Breast epithelium (tissue), 4 donors: ENCODE results near the gene MBD3L4. TPM values are rescaled to one million over a fixed set of nuclear protein-coding genes. Genes with fewer than 3 reads are reported as not detected.
"Not testable (repeated sequence)": the region's sequence is repeated elsewhere in the genome, so short reads cannot be mapped to it uniquely, and the experiment has no call there.

Source experiments
- DNase-seq, 2 donors: peaks; one replicate each; pipeline ENCODE4 v3.0.0-alpha.2; 2019; ENCODE audit warnings: low spot score in 2 of 2
- H3K27ac ChIP-seq, 2 donors: fragments of 200-600 bp; sonication (generic) in 1 of 2; one replicate each; pipeline ENCODE4 v1.5.1; 2016 to 2019; ENCODE audit warnings: mild to moderate bottlenecking in 1 of 2
- H3K27me3 ChIP-seq, 2 donors: fragments of 200-600 bp; sonication (generic) in 1 of 2; one replicate each; pipeline versions ENCODE4 v1.5.1 to v1.6.0; 2017 to 2019; ENCODE audit warnings: control low read depth in 1 of 2, mild to moderate bottlenecking in 1 of 2
- H3K36me3 ChIP-seq: fragments of 200-600 bp; one replicate; pipeline ENCODE4 v1.5.1; 2019
- H3K4me1 ChIP-seq, 2 donors: fragments of 200-600 bp; sonication (generic); one replicate each; pipeline ENCODE4 v1.5.1; 2016 to 2019; ENCODE audit warnings: control low read depth in 1 of 2
- H3K4me3 ChIP-seq, 3 donors: fragments of 200-600 bp; sonication (generic); 1 replicate in 2 of 3; 2 replicates in 1 of 3; pipeline ENCODE4 v1.5.1; 2016 to 2019; ENCODE audit warnings: mild to moderate bottlenecking in 3 of 3, moderate library complexity in 2 of 3
- H3K9me3 ChIP-seq, 2 donors: fragments of 200-600 bp; sonication (generic) in 1 of 2; one replicate each; pipeline ENCODE4 v1.5.1; 2016 to 2019; ENCODE audit warnings: control low read depth in 1 of 2
- POLR2A ChIP-seq: fragments of 450-650 bp; IDR thresholded peaks from one replicate; pipeline ENCODE4 v1.6.1; 2016; ENCODE audit warnings: antibody characterized with exemption, mild to moderate bottlenecking, moderate library complexity
- POLR2AphosphoS5 ChIP-seq, 3 donors: sonication (generic); formaldehyde crosslinking; IDR thresholded peaks; one replicate each; pipeline ENCODE4 v1.6.1; 2017; ENCODE audit warnings: antibody characterized with exemption in 3 of 3
- intact Hi-C: fragments of 100-400 bp; cut with DNase I; formaldehyde crosslinking; loops from one replicate; pipeline ENCODE4 v1.15.1; 2023; ENCODE audit warnings: low total_unique reads
- total RNA-seq, 3 donors: library from RNA; depleted of rRNA; stranded (reverse); fragments of >200 nt; gene quantifications; one replicate each; pipeline ENCODE4 v1.1.0, GENCODE V29; 2016
- TF ChIP-seq, protein P1 (sequence below), 3 donors: fragments of 450-650 bp; IDR thresholded peaks; one replicate each; pipeline ENCODE4 v1.5.1; 2016 to 2017; ENCODE audit warnings: antibody characterized with exemption in 3 of 3, mild to moderate bottlenecking in 3 of 3, moderate library complexity in 3 of 3

The MBD3L4 gene
- total RNA-seq, 3 donors from 2014 or later = not detected

DNA sequence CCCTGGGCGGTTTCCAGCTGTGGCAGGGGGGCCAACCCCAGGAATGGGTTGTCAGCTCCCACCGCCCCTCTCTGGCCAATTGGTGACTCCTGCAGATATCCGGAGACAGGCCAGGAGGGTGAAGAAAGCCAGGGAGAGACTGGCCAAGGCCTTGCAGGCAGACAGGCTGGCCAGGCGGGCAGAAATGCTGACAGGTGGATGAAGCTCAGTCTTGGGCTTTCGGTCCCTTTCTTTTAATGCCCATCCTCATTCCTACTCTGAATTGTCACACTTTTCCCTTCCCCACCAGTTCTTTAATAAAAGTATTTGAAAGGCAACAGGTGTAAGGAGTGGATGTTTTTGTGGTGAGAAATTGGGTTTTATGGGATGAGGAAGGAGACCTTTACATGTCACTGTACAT, 11.4 kb upstream of the MBD3L4 start:
- DNase-seq, intact Hi-C loops: not testable (repeated sequence)

GRCh38 chr19:7049021-7049420, 9.0 kb upstream of the MBD3L4 start, which contains the start of gene MBD3L2:
Gene MBD3L2 (plus strand): TSS chr19:7049321. CDS start chr19:7049374, 53 bp downstream.
- H3K27ac ChIP-seq, intact Hi-C loops: not testable (repeated sequence)

More for the DNA sequence above, 11.4 kb upstream of the MBD3L4 start:
- not testable (repeated sequence) for H3K27me3 ChIP-seq, H3K36me3 ChIP-seq, H3K9me3 ChIP-seq, H3K27ac ChIP-seq, H3K4me3 ChIP-seq, H3K4me1 ChIP-seq

DNA sequence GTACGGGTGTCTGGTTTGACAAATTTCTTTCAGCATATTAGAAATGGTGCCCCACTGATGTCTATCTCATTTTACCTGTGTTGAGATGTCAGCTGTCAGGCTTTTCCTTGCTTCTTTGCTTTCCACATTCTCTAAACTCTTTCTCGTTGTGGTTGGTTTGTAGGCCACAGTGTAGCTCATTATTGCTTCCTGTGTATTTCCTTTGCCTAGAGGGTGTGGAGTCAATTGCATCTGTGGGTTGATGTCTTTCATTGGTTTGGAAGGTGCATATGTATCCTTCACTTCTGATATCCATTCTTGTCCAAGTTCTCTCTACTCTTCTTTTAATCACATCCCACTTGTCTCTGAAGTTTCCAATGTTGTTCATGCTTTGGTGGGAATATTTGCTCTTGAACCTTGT, 1.6 kb upstream of the MBD3L4 start:
- H3K27ac ChIP-seq, H3K9me3 ChIP-seq, intact Hi-C loops: not testable (repeated sequence)

More at GRCh38 chr19:7049021-7049420, 9.0 kb upstream of the MBD3L4 start, which contains the start of gene MBD3L2:
- H3K27me3 ChIP-seq, DNase-seq, H3K4me3 ChIP-seq, H3K9me3 ChIP-seq, H3K36me3 ChIP-seq, H3K4me1 ChIP-seq: not testable (repeated sequence)

GRCh38 chr19:7030278-7030677, 9.7 kb downstream of the MBD3L4 start, which contains the start of gene MBD3L5:
Gene MBD3L5 (plus strand): TSS chr19:7030578. CDS start chr19:7030612, 34 bp downstream.
- H3K27me3 ChIP-seq, H3K4me3 ChIP-seq, H3K36me3 ChIP-seq, intact Hi-C loops, DNase-seq, H3K9me3 ChIP-seq, H3K27ac ChIP-seq, H3K4me1 ChIP-seq: not testable (repeated sequence)

More for the DNA sequence above, 1.6 kb upstream of the MBD3L4 start:
- not testable (repeated sequence) for H3K27me3 ChIP-seq, DNase-seq, H3K4me1 ChIP-seq, H3K36me3 ChIP-seq, H3K4me3 ChIP-seq

DNA sequence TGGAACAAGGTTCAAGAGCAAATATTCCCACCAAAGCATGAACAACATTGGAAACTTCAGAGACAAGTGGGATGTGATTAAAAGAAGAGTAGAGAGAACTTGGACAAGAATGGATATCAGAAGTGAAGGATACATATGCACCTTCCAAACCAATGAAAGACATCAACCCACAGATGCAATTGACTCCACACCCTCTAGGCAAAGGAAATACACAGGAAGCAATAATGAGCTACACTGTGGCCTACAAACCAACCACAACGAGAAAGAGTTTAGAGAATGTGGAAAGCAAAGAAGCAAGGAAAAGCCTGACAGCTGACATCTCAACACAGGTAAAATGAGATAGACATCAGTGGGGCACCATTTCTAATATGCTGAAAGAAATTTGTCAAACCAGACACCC, 11.2 kb downstream of the MBD3L4 start:
- intact Hi-C loops, H3K9me3 ChIP-seq, H3K27ac ChIP-seq, H3K27me3 ChIP-seq, H3K36me3 ChIP-seq, H3K4me1 ChIP-seq, DNase-seq, H3K4me3 ChIP-seq: not testable (repeated sequence)

- H3K4me3 ChIP-seq, H3K27me3 ChIP-seq, intact Hi-C loops, H3K36me3 ChIP-seq, H3K27ac ChIP-seq, H3K4me1 ChIP-seq, DNase-seq, H3K9me3 ChIP-seq: not testable (repeated sequence)
These were observed 18.6 kb downstream of the MBD3L4 start, which contains the start of gene MBD3L2B for GRCh38 chr19:7021331-7021730. Gene MBD3L2B (minus strand): TSS chr19:7021431. CDS start chr19:7021397, 34 bp downstream.

DNA sequence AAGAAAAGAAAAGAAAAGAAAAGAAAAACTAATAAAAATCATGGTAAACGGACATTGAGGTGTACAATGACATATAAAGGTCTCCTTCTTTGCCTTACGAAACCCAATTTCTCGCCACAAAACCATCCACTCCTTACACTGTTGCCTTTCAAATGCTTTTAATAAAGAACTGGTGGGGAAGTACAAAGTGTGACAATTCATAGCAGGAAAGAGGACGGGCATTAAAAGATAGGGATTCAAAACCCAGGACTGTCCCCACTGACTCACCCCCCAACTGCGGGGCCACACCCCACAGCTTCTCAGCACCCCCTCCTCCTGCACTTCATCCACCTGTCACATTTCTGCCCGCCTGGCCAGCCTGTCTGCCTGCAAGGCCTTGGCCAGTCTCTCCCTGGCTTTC, 21.2 kb downstream of the MBD3L4 start:
- H3K36me3 ChIP-seq = no peaks in the 10 kb centered on the region
- DNase-seq = no peak
- H3K9me3 ChIP-seq = no peaks in the 10 kb centered on the region
- peaks cover 0 to 4% of the 10 kb centered on the region in 2 donors for H3K27me3 ChIP-seq
- no peaks in the 10 kb centered on the region for H3K4me1 ChIP-seq
- intact Hi-C loops = no loop called here
- H3K4me3 ChIP-seq = no peak overlapping the region
- no peak overlapping the region for H3K27ac ChIP-seq
- TF ChIP-seq, protein P1, sequence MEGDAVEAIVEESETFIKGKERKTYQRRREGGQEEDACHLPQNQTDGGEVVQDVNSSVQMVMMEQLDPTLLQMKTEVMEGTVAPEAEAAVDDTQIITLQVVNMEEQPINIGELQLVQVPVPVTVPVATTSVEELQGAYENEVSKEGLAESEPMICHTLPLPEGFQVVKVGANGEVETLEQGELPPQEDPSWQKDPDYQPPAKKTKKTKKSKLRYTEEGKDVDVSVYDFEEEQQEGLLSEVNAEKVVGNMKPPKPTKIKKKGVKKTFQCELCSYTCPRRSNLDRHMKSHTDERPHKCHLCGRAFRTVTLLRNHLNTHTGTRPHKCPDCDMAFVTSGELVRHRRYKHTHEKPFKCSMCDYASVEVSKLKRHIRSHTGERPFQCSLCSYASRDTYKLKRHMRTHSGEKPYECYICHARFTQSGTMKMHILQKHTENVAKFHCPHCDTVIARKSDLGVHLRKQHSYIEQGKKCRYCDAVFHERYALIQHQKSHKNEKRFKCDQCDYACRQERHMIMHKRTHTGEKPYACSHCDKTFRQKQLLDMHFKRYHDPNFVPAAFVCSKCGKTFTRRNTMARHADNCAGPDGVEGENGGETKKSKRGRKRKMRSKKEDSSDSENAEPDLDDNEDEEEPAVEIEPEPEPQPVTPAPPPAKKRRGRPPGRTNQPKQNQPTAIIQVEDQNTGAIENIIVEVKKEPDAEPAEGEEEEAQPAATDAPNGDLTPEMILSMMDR (IDR thresholded peaks at IDR 0.05) = no peak
- TF ChIP-seq POLR2A (no peak), POLR2AphosphoS5 (IDR thresholded peaks at IDR 0.05) (no peak)

DNA sequence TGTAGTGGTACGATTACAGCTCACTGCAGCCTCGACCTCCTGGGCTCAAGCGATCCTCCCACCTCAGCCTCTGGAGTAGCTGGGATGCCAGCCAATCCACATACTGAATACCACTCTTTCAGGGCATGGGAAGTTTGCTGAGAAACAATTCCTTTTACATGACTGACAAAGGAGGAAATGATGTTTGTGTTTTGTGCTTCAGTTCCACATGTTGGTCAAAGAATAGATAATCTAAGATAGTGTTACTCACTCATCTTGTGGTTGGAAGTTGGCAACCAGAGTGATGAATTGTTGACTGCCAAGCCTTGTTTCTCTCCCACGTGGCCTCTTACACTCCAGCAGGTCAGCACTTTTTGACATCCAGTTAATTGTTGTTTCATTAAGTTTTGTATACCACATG, 26.3 kb downstream of the MBD3L4 start:
- DNase-seq = no peak
- TF ChIP-seq POLR2A (no peak), POLR2AphosphoS5 (IDR thresholded peaks at IDR 0.05) (no peak)
- TF ChIP-seq, protein P1 (IDR thresholded peaks at IDR 0.05) = no peak
- no peaks in the 10 kb centered on the region for H3K4me1 ChIP-seq
- no peaks in the 10 kb centered on the region for H3K36me3 ChIP-seq
- H3K27me3 ChIP-seq = peaks cover 0 to 4% of the 10 kb centered on the region in 2 donors
- intact Hi-C loops = no loop called here
- H3K4me3 ChIP-seq = no peak overlapping the region
- H3K27ac ChIP-seq = no peak overlapping the region
- no peaks in the 10 kb centered on the region for H3K9me3 ChIP-seq
